HepG2 (cell line): ENCODE results near the gene ZNF697. TPM values are rescaled to one million over a fixed set of nuclear protein-coding genes. Genes with fewer than 3 reads are reported as not detected.

Experiments used
- ATAC-seq: fragments of 200-7000 bp; cut with Tn5 transposase; 3 replicates; pipeline ENCODE4 v1.9.1; 2020; ENCODE audit warnings: mild to moderate bottlenecking, moderate library complexity
- BruUV-seq: library from RNA; stranded (reverse); fragments of 400-500 nt; replicated peaks from 2 replicates; lab custom pipeline; 2021; lab: Mats Ljungman, UMichigan
- CTCF ChIA-PET: fragments of 300-600 bp; formaldehyde crosslinking; extraction: SDS; loops from one replicate; lab custom pipeline; 2021; ENCODE audit warnings: low total read pairs, inconsistent platforms, low intra/inter-chr PET ratio; lab: Yijun Ruan, JAX
- POLR2A ChIA-PET: fragments of 350-600 bp; sonication (Branson Sonifier 250); formaldehyde crosslinking; loops from one replicate; lab custom pipeline; 2020; ENCODE audit warnings: antibody characterized with exemption, inconsistent platforms; lab: Yijun Ruan, JAX
- DNase-seq: peaks from one replicate; pipeline ENCODE4 v3.0.0-alpha.2; 2015; ENCODE audit warnings: low spot score
- FAIRE-seq: peaks from 3 replicates; lab custom pipeline; 2011; peaks lifted over from hg19 to GRCh38; lab: Jason Lieb, UNC
- H2AFZ ChIP-seq: one replicate; pipeline ENCODE4 v1.6.1; 2011; ENCODE audit warnings: low read length, inconsistent platforms
- H3K27ac ChIP-seq: fragments of 300-600 bp; 3 replicates; pipeline ENCODE4 v1.8.0; 2011; ENCODE audit warnings: mixed run types, mild to moderate bottlenecking, mixed read lengths, low read length, inconsistent platforms; ENCODE audit not compliant: insufficient read depth; ENCODE audit errors: extremely low read length
- H3K27me3 ChIP-seq, 2 experiments: fragments of 200-600 bp in 1 of 2; 2 replicates in 1 of 2; 3 replicates in 1 of 2; pipeline versions ENCODE4 v1.6.0 to v1.8.0; 2011; ENCODE audit warnings: low read length in 2 of 2, mild to moderate bottlenecking in 2 of 2, moderate library complexity in 2 of 2, inconsistent platforms in 1 of 2; ENCODE audit not compliant: insufficient read depth in 2 of 2, control insufficient read depth in 1 of 2
- H3K36me3 ChIP-seq, 2 experiments: fragments of 200-600 bp in 1 of 2; replicated peaks in 1 of 2; 2 replicates in 1 of 2; 3 replicates in 1 of 2; pipeline versions ENCODE4 v1.5.1 to v1.8.0; 2011; ENCODE audit warnings: low read length in 2 of 2, inconsistent platforms in 1 of 2; ENCODE audit not compliant: insufficient read depth in 2 of 2, control insufficient read depth in 1 of 2
- H3K4me1 ChIP-seq: 2 replicates; pipeline ENCODE4 v1.5.1; 2012; ENCODE audit warnings: low read length, inconsistent platforms; ENCODE audit not compliant: insufficient read depth
- H3K4me2 ChIP-seq: 2 replicates; pipeline ENCODE4 v1.6.0; 2011; ENCODE audit warnings: low read depth, low read length, inconsistent platforms
- H3K4me3 ChIP-seq, 3 experiments: fragments of 200-600 bp in 1 of 3; sonication (generic), shearing (Covaris generic) in 1 of 3; replicated peaks in 1 of 3; 2 replicates each; pipeline ENCODE4 v1.5.1; 2011 to 2016; ENCODE audit warnings: low read length in 3 of 3, inconsistent platforms in 2 of 3, low read depth in 2 of 3, mild to moderate bottlenecking in 2 of 3, control low read depth in 1 of 3, mixed read lengths in 1 of 3; ENCODE audit not compliant: insufficient read depth in 1 of 3
- H3K79me2 ChIP-seq: one replicate; pipeline ENCODE4 v1.6.1; 2011; ENCODE audit warnings: low read length, inconsistent platforms; ENCODE audit not compliant: insufficient read depth
- H3K9ac ChIP-seq: 2 replicates; pipeline ENCODE4 v1.6.0; 2011; ENCODE audit warnings: mild to moderate bottlenecking, low read depth, low read length, inconsistent platforms; ENCODE audit not compliant: insufficient read depth
- H3K9me3 ChIP-seq: 2 replicates; pipeline ENCODE4 v1.5.1; 2012; ENCODE audit warnings: mild to moderate bottlenecking, low read length
- H4K20me1 ChIP-seq: 2 replicates; pipeline ENCODE4 v1.6.0; 2011; ENCODE audit warnings: inconsistent platforms, mild to moderate bottlenecking, low read length, moderate library complexity; ENCODE audit not compliant: insufficient read depth
- ASH2L ChIP-seq: fragments of 300-600, 200-600 bp; sonication (generic); IDR thresholded peaks from 2 replicates; pipeline ENCODE4 v1.7.0; 2017; ENCODE audit warnings: low read depth, mild to moderate bottlenecking, moderate library complexity, mixed read lengths, low read length; ENCODE audit not compliant: insufficient read length
- KAT8 ChIP-seq: IDR thresholded peaks from 2 replicates; pipeline ENCODE4 v1.6.1; 2016; ENCODE audit warnings: missing genetic modification reagents, missing compliant biosample characterization
- MAFG ChIP-seq: sonication (generic); formaldehyde crosslinking; IDR thresholded peaks from 2 replicates; pipeline ENCODE4 v1.5.1; 2020; ENCODE audit warnings: mild to moderate bottlenecking, missing genetic modification reagents
- MED8 ChIP-seq: sonication (generic); formaldehyde crosslinking; IDR thresholded peaks from 2 replicates; pipeline ENCODE4 v1.8.1; 2023; ENCODE audit warnings: mild to moderate bottlenecking, missing genetic modification reagents; ENCODE audit not compliant: insufficient replicate concordance
- RXRA ChIP-seq: sonication (generic); formaldehyde crosslinking; IDR thresholded peaks from 2 replicates; pipeline ENCODE4 v1.5.1; 2020; ENCODE audit warnings: missing genetic modification reagents
- ZKSCAN8 ChIP-seq: IDR thresholded peaks from 2 replicates; pipeline ENCODE4 v1.6.1; 2016; ENCODE audit warnings: borderline replicate concordance, missing genetic modification reagents, missing compliant biosample characterization
- ZNF543 ChIP-seq: sonication (generic); formaldehyde crosslinking; IDR thresholded peaks from 2 replicates; pipeline ENCODE4 v1.4.0; 2020; ENCODE audit warnings: mild to moderate bottlenecking, missing genetic modification reagents
- WGBS: methylation state at CpG from one replicate; pipeline ENCODE4 v1.1.6; 2017; ENCODE audit warnings: low lambda C conversion rate; 5-methylcytosine and 5-hydroxymethylcytosine counted together
- in situ Hi-C: cut with HindIII; loops from 2 replicates; pipeline ENCODE4 v1.10.0; 2017; ENCODE audit warnings: low pct_unique_long_range_greater_than_20kb; ENCODE audit not compliant: extremely low pct_ligation_motif_present
- intact Hi-C: fragments of 100-400 bp; cut with micrococcal nuclease; formaldehyde crosslinking; loops from one replicate; pipeline ENCODE4 v1.10.0; 2022; ENCODE audit not compliant: unreplicated experiment
- polyA plus RNA-seq, 8 experiments: library from polyadenylated mRNA; depleted of rRNA in 3 of 8; stranded (reverse) in 7 of 8; unstranded in 1 of 8; fragments of >200 nt; fragmentation: Illumina TruSeq in 4 of 8; extraction: Trizol in 4 of 8; gene quantifications; 2 replicates each; pipeline versions ENCODE4 v1.2.1 to v1.2.3, GENCODE V29; 2011 to 2016; ENCODE audit warnings: low read depth in 4 of 8, missing spikeins in 1 of 8, mixed read lengths in 1 of 8; ENCODE audit not compliant: insufficient read depth in 1 of 8
- total RNA-seq, 5 experiments: library from RNA; depleted of rRNA; stranded (reverse); fragments of >200 nt; fragmentation: Illumina TruSeq; extraction: Trizol; gene quantifications; 2 replicates each; pipeline ENCODE4 v1.2.3, GENCODE V29; 2016; ENCODE audit warnings: low read depth in 1 of 5
- TF ChIP-seq, protein P1 (sequence below): sonication (generic); formaldehyde crosslinking; IDR thresholded peaks from 2 replicates; pipeline ENCODE4 v1.9.0; 2022; ENCODE audit warnings: low read depth, missing genetic modification reagents

ZNF697 gene
- total and polyA plus RNA-seq, 2 of the 13 experiments (the other 11 are each of a cell fraction or from before 2014, with no cell fraction given) = 2.3 to 7.1 TPM

DNA sequence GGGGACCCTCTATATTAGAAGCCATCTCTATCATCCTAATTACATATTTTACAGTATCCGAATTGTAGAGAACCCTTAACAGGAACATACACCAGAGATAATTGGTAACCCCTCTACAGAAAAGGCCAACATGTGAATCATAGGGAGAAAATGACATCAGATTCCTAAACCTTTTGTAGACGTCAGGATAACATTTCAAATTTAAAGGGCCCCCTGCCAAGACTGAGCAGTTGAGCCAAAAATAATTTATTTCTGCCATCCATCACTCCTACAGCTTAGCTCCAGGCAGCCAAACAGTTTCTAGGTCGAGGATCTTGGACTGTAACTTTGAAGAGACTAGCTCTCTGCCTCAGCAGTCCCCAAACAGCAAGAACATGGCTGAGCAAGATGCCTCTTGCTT lies 21.2 kb downstream of the ZNF697 start:
- intact Hi-C loops = no loop called here
- Histone ChIP-seq H3K9me3 (no peaks in the 10 kb centered on the region), H3K4me1 (peaks cover 30% of the 10 kb centered on the region), H3K4me3 (no peak overlapping the region), H3K9ac (no peak overlapping the region), H3K79me2 (peaks cover 27% of the 10 kb centered on the region), H3K27me3 (no peaks in the 10 kb centered on the region), H3K4me2 (no peak overlapping the region)
- POLR2A ChIA-PET = no interaction called here
- whole genome bisulfite sequencing = 89% methylated on average over 3 of the region's 3 CpGs
- CTCF ChIA-PET = no interaction called here
- no peak for DNase-seq
- TF ChIP-seq ZNF543 (CRISPR knock-in tag) = no peak
- no peak for TF ChIP-seq ZKSCAN8 (CRISPR knock-in tag)
- TF ChIP-seq MED8 (CRISPR knock-in tag) = no peak
- no peak for TF ChIP-seq MAFG (CRISPR knock-in tag)
- no peak for TF ChIP-seq ASH2L
- TF ChIP-seq, protein P1, sequence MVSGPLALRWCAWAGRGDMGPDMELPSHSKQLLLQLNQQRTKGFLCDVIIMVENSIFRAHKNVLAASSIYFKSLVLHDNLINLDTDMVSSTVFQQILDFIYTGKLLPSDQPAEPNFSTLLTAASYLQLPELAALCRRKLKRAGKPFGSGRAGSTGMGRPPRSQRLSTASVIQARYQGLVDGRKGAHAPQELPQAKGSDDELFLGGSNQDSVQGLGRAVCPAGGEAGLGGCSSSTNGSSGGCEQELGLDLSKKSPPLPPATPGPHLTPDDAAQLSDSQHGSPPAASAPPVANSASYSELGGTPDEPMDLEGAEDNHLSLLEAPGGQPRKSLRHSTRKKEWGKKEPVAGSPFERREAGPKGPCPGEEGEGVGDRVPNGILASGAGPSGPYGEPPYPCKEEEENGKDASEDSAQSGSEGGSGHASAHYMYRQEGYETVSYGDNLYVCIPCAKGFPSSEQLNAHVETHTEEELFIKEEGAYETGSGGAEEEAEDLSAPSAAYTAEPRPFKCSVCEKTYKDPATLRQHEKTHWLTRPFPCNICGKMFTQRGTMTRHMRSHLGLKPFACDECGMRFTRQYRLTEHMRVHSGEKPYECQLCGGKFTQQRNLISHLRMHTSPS (CRISPR knock-in tag) = no peak
- TF ChIP-seq KAT8 (CRISPR knock-in tag) = no peak
- TF ChIP-seq RXRA = no peak
- TF ChIP-seq, all 625 proteins: peak for 0
- ATAC-seq (no peak), FAIRE-seq (no peak)
- no TSS peak for BruUV-seq
- in situ Hi-C loops = no loop called here
- no peak overlapping the region for H2AFZ ChIP-seq
- H3K36me3 ChIP-seq = peaks cover 16 to 36% of the 10 kb centered on the region in 2 experiments; a peak in 4 of 5 replicates
- no peak overlapping the region for H3K27ac ChIP-seq
- no peaks in the 10 kb centered on the region for H4K20me1 ChIP-seq
